Esophagus muscularis mucosa (tissue), 3 donors: ENCODE data around the gene MGAM2.

Experiments
- POLR2A ChIP-seq: fragments of 450-650 bp; IDR thresholded peaks from one replicate; pipeline ENCODE4 v1.6.1; 2017; ENCODE audit warnings: antibody characterized with exemption, moderate library complexity, mild to moderate bottlenecking, low read depth
- TF ChIP-seq, protein P1 (sequence below), 3 experiments: fragments of 200-600 bp in 2 of 3; fragments of 450-650 bp in 1 of 3; sonication (generic) in 2 of 3; IDR thresholded peaks; one replicate each; pipeline ENCODE4 v1.5.1; 2017 to 2019; ENCODE audit warnings: antibody characterized with exemption in 3 of 3, mild to moderate bottlenecking in 2 of 3, moderate library complexity in 1 of 3

DNA sequence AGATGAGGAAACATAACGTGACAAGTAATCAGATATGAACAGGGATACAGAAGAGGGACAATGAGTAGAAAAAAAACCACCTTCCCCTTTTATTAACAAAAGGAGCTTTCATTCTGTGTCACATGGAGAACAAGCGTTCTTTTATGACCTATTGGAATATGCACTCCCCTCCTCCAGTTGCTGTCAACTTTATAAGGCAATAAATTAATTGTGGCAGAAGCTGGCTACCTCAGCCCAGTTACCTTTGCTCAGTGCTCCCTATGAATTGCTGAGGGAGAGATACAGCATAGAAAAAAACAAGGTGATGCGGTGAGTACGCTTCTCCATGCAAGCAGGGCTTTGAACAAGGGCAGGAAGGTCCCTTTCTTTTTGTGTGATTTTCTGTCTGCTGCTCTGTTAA lies at the start of gene MGAM2:
- no peak for TF ChIP-seq POLR2A
- TF ChIP-seq, protein P1, sequence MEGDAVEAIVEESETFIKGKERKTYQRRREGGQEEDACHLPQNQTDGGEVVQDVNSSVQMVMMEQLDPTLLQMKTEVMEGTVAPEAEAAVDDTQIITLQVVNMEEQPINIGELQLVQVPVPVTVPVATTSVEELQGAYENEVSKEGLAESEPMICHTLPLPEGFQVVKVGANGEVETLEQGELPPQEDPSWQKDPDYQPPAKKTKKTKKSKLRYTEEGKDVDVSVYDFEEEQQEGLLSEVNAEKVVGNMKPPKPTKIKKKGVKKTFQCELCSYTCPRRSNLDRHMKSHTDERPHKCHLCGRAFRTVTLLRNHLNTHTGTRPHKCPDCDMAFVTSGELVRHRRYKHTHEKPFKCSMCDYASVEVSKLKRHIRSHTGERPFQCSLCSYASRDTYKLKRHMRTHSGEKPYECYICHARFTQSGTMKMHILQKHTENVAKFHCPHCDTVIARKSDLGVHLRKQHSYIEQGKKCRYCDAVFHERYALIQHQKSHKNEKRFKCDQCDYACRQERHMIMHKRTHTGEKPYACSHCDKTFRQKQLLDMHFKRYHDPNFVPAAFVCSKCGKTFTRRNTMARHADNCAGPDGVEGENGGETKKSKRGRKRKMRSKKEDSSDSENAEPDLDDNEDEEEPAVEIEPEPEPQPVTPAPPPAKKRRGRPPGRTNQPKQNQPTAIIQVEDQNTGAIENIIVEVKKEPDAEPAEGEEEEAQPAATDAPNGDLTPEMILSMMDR (IDR thresholded peaks at IDR 0.05): no peak
